Lung microvascular endothelial cell (primary cell): ENCODE data around the gene GREB1L. TPM values are rescaled to one million over a fixed set of nuclear protein-coding genes. Genes with fewer than 3 reads are reported as not detected.

ENCODE experiments used
- DNase-seq, 2 donors: peaks; one replicate each; pipeline versions ENCODE4 v3.0.0 to v3.0.0-alpha.2; 2010; ENCODE audit warnings: low read depth in 2 of 2
- total RNA-seq: library from RNA; depleted of rRNA; stranded (reverse); fragments of >200 nt; gene quantifications from 2 replicates; pipeline ENCODE4 v1.2.1, GENCODE V29; 2014

Gene GREB1L
- total RNA-seq, 1 donor from 2014 or later = 2.0 TPM

GRCh38 chr18:21449367-21450290, 207.6 kb downstream of the GREB1L start:
- no peak for DNase-seq

GRCh38 chr18:21450503-21450902, 208.5 kb downstream of the GREB1L start:
- DNase-seq = no peak

- peak; percentile 49 to 56 for DNase-seq
These were observed 208.9 kb downstream of the GREB1L start for GRCh38 chr18:21450913-21451312.

GRCh38 chr18:21451851-21452250, 209.8 kb downstream of the GREB1L start:
- no peak for DNase-seq

GRCh38 chr18:21452276-21452780, 210.3 kb downstream of the GREB1L start:
- DNase-seq = peak in 1 of 2 donors; percentile 19

GRCh38 chr18:21452796-21453510, 210.9 kb downstream of the GREB1L start:
- DNase-seq = no peak

- DNase-seq = no peak
These were observed 211.5 kb downstream of the GREB1L start for GRCh38 chr18:21453511-21453901.

GRCh38 chr18:21454725-21455124, 212.7 kb downstream of the GREB1L start:
- DNase-seq = no peak

GRCh38 chr18:21456428-21457178, 214.6 kb downstream of the GREB1L start:
- DNase-seq = no peak

- no peak for DNase-seq
These were observed 215.1 kb downstream of the GREB1L start for GRCh38 chr18:21457179-21457535.

GRCh38 chr18:21458310-21458709, 216.3 kb downstream of the GREB1L start:
- DNase-seq = no peak

- no peak for DNase-seq
These were observed 216.8 kb downstream of the GREB1L start for GRCh38 chr18:21458788-21459187.

- no peak for DNase-seq
These were observed 217.8 kb downstream of the GREB1L start for GRCh38 chr18:21459706-21460286.

- no peak for DNase-seq
These were observed 219.4 kb downstream of the GREB1L start for GRCh38 chr18:21461460-21461859.

GRCh38 chr18:21463718-21464117, 221.7 kb downstream of the GREB1L start:
- no peak for DNase-seq

GRCh38 chr18:21468514-21469164, 226.6 kb downstream of the GREB1L start:
- DNase-seq = no peak

- no peak for DNase-seq
These were observed 230.7 kb downstream of the GREB1L start for GRCh38 chr18:21472741-21473140.

- no peak for DNase-seq
These were observed 232.6 kb downstream of the GREB1L start for GRCh38 chr18:21474621-21475020.

GRCh38 chr18:21479721-21480120, 237.7 kb downstream of the GREB1L start:
- no peak for DNase-seq

- no peak for DNase-seq
These were observed 239.7 kb downstream of the GREB1L start for GRCh38 chr18:21481739-21482138.

GRCh38 chr18:21483051-21483450, 241.0 kb downstream of the GREB1L start:
- DNase-seq = no peak
